Esophagus (tissue), 2 donors: ENCODE measurements around the gene TGFBRAP1. TPM values are rescaled to one million over a fixed set of nuclear protein-coding genes. Genes with fewer than 3 reads are reported as not detected.

Experiments used
- H3K27ac ChIP-seq, 2 donors: one replicate each; pipeline ENCODE4 v1.5.1; 2013; ENCODE audit warnings: low read depth in 2 of 2, mild to moderate bottlenecking in 2 of 2, inconsistent platforms in 1 of 2, low read length in 1 of 2, moderate library complexity in 1 of 2
- H3K27me3 ChIP-seq, 2 donors: one replicate each; pipeline ENCODE4 v1.6.1; 2013; ENCODE audit warnings: low read length in 2 of 2, control low read depth in 1 of 2, mild to moderate bottlenecking in 1 of 2; ENCODE audit not compliant: insufficient read depth in 2 of 2, control insufficient read depth in 1 of 2
- H3K36me3 ChIP-seq, 2 donors: one replicate each; pipeline ENCODE4 v1.6.1; 2013; ENCODE audit warnings: low read length in 1 of 2; ENCODE audit not compliant: control insufficient read depth in 2 of 2, insufficient read depth in 2 of 2
- H3K4me1 ChIP-seq, 2 donors: one replicate each; pipeline ENCODE4 v1.6.1; 2013; ENCODE audit warnings: low read length in 1 of 2; ENCODE audit not compliant: control insufficient read depth in 2 of 2, insufficient read depth in 2 of 2
- H3K4me3 ChIP-seq, 2 donors: one replicate each; pipeline ENCODE4 v1.5.1; 2013; ENCODE audit warnings: low read length in 2 of 2, mild to moderate bottlenecking in 2 of 2, low read depth in 1 of 2, moderate library complexity in 1 of 2
- H3K9me3 ChIP-seq, 2 donors: one replicate each; pipeline ENCODE4 v1.6.1; 2013; ENCODE audit warnings: mild to moderate bottlenecking in 2 of 2, low read depth in 1 of 2, low read length in 1 of 2, moderate library complexity in 1 of 2; ENCODE audit not compliant: control insufficient read depth in 2 of 2, insufficient read depth in 1 of 2
- WGBS, 2 donors: extraction: QIAGEN DNeasy Blood & Tissue Kit; methylation state at CpG; one replicate each; pipeline ENCODE4 v1.1.7; 2013; 5-methylcytosine and 5-hydroxymethylcytosine counted together
- polyA plus RNA-seq, 2 donors: library from polyadenylated mRNA; stranded (reverse); fragments of 200-250 nt; gene quantifications; one replicate each; pipeline ENCODE4 v1.2.3, GENCODE V29; 2013
- donor health status: healthy with polysubstance abuse.
- donor health status: Bipolar disorder and iron deficiency.

Gene TGFBRAP1
- polyA plus RNA-seq, 2 donors, result 2.3 to 5.3 TPM

GRCh38 chr2:105269426-105269825, 60.1 kb downstream of the TGFBRAP1 start:
- no peaks in the 10 kb centered on the region for H3K27me3 ChIP-seq
- H3K4me1 ChIP-seq, result no peaks in the 10 kb centered on the region
- H3K36me3 ChIP-seq, result peaks cover 17 to 44% of the 10 kb centered on the region in 2 donors
- no peak overlapping the region for H3K27ac ChIP-seq
- WGBS, 2 donors, result 95 to 98% methylated on average over 21 of the region's 21 CpGs
- no peak overlapping the region for H3K4me3 ChIP-seq
- no peaks in the 10 kb centered on the region for H3K9me3 ChIP-seq

- Histone ChIP-seq H3K27ac (no peak overlapping the region), H3K4me3 (no peak overlapping the region), H3K4me1 (no peaks in the 10 kb centered on the region), H3K9me3 (no peaks in the 10 kb centered on the region), H3K36me3 (peaks cover 8 to 16% of the 10 kb centered on the region in 2 donors), H3K27me3 (no peaks in the 10 kb centered on the region)
- 84 to 85% methylated on average over 10 of the region's 10 CpGs for WGBS, 2 donors
These were observed 66.9 kb downstream of the TGFBRAP1 start for GRCh38 chr2:105262651-105263091.

- no peak overlapping the region for H3K27ac ChIP-seq
- no peak overlapping the region for H3K4me3 ChIP-seq
- H3K36me3 ChIP-seq, result peaks cover 0 to 8% of the 10 kb centered on the region in 2 donors
- 73 to 79% methylated on average over 5 of the region's 5 CpGs for WGBS, 2 donors
- no peaks in the 10 kb centered on the region for H3K9me3 ChIP-seq
- no peaks in the 10 kb centered on the region for H3K27me3 ChIP-seq
- no peaks in the 10 kb centered on the region for H3K4me1 ChIP-seq
These were observed 68.5 kb downstream of the TGFBRAP1 start for GRCh38 chr2:105261061-105261460.

- Histone ChIP-seq H3K4me1 (no peaks in the 10 kb centered on the region), H3K9me3 (no peaks in the 10 kb centered on the region), H3K4me3 (no peak overlapping the region), H3K36me3 (peaks cover 0 to 5% of the 10 kb centered on the region in 2 donors), H3K27ac (no peak overlapping the region), H3K27me3 (no peaks in the 10 kb centered on the region)
- WGBS, 2 donors, result 78 to 85% methylated on average over 10 of the region's 10 CpGs
These were observed 70.6 kb downstream of the TGFBRAP1 start for GRCh38 chr2:105258835-105259350.

- H3K4me1 ChIP-seq, result no peaks in the 10 kb centered on the region
- no peak overlapping the region for H3K4me3 ChIP-seq
- WGBS, 2 donors, result 82 to 87% methylated on average over 3 of the region's 3 CpGs
- H3K9me3 ChIP-seq, result no peaks in the 10 kb centered on the region
- no peaks in the 10 kb centered on the region for H3K27me3 ChIP-seq
- peaks cover 0 to 5% of the 10 kb centered on the region in 2 donors for H3K36me3 ChIP-seq
- no peak overlapping the region for H3K27ac ChIP-seq
These were observed 71.6 kb downstream of the TGFBRAP1 start for GRCh38 chr2:105257981-105258380.

GRCh38 chr2:105256431-105257047, 73.0 kb downstream of the TGFBRAP1 start:
- no peak overlapping the region for H3K27ac ChIP-seq
- H3K36me3 ChIP-seq, result no peaks in the 10 kb centered on the region
- no peaks in the 10 kb centered on the region for H3K9me3 ChIP-seq
- WGBS, 2 donors, result 71 to 75% methylated on average over 11 of the region's 11 CpGs
- H3K4me3 ChIP-seq, result no peak overlapping the region
- no peaks in the 10 kb centered on the region for H3K27me3 ChIP-seq
- H3K4me1 ChIP-seq, result no peaks in the 10 kb centered on the region

GRCh38 chr2:105255979-105256378, 73.6 kb downstream of the TGFBRAP1 start:
- 89 to 96% methylated on average over 2 of the region's 2 CpGs for WGBS, 2 donors
- no peaks in the 10 kb centered on the region for H3K9me3 ChIP-seq

GRCh38 chr2:105254531-105255210, 74.9 kb downstream of the TGFBRAP1 start:
- H3K36me3 ChIP-seq, result no peaks in the 10 kb centered on the region
- no peak overlapping the region for H3K4me3 ChIP-seq
- H3K27me3 ChIP-seq, result no peaks in the 10 kb centered on the region
- WGBS, 2 donors, result 85 to 88% methylated on average over 5 of the region's 5 CpGs
- H3K4me1 ChIP-seq, result peaks cover 0 to 3% of the 10 kb centered on the region in 2 donors
- H3K9me3 ChIP-seq, result no peaks in the 10 kb centered on the region
- H3K27ac ChIP-seq, result no peak overlapping the region

More at GRCh38 chr2:105255979-105256378, 73.6 kb downstream of the TGFBRAP1 start:
- H3K4me3 ChIP-seq, result no peak overlapping the region
- no peaks in the 10 kb centered on the region for H3K4me1 ChIP-seq
- H3K36me3 ChIP-seq, result no peaks in the 10 kb centered on the region
- H3K27me3 ChIP-seq, result no peaks in the 10 kb centered on the region
- no peak overlapping the region for H3K27ac ChIP-seq

- peaks cover 0 to 4% of the 10 kb centered on the region in 2 donors for H3K4me1 ChIP-seq
- no peaks in the 10 kb centered on the region for H3K27me3 ChIP-seq
- no peaks in the 10 kb centered on the region for H3K9me3 ChIP-seq
- no peaks in the 10 kb centered on the region for H3K36me3 ChIP-seq
- no peak overlapping the region for H3K4me3 ChIP-seq
- WGBS, 2 donors, result 87 to 96% methylated on average over 2 of the region's 2 CpGs
- H3K27ac ChIP-seq, result no peak overlapping the region
These were observed 77.3 kb downstream of the TGFBRAP1 start for GRCh38 chr2:105252271-105252670.
